GM21381 (cell line): ENCODE measurements around the gene METTL3.

Experiments used
- ATAC-seq: cut with Tn5 transposase; IDR thresholded peaks from one replicate; pipeline ENCODE4 v1.9.1; 2021; ENCODE audit warnings: mild to moderate bottlenecking, moderate library complexity; ENCODE audit not compliant: unreplicated experiment

The METTL3 gene

GRCh38 chr14:21476925-21477681 is 34.0 kb downstream of the METTL3 start, which contains the start of the genes RAB2B and TOX4:
TSS of gene RAB2B (minus strand) at chr14:21476959. CDS start at chr14:21476872, 87 bp downstream.
TSS of gene TOX4 (plus strand) at chr14:21477195. CDS start at chr14:21477279, 84 bp downstream.
- peak; percentile 100 for ATAC-seq

- ATAC-seq: peak; percentile 34
These were observed 34.6 kb downstream of the METTL3 start for GRCh38 chr14:21476523-21476924.

GRCh38 chr14:21475767-21476522 is 35.2 kb downstream of the METTL3 start:
- no peak for ATAC-seq

- ATAC-seq: no peak
These were observed 43.5 kb downstream of the METTL3 start for GRCh38 chr14:21467616-21468015.

GRCh38 chr14:21455912-21456667 is 55.0 kb downstream of the METTL3 start, which contains the start of gene CHD8:
TSS of gene CHD8 (minus strand) at chr14:21456123. CDS start at chr14:21431643, 24,480 bp downstream.
- peak; percentile 98 for ATAC-seq

GRCh38 chr14:21455592-21455911 is 55.6 kb downstream of the METTL3 start:
- peak; percentile 23 for ATAC-seq

GRCh38 chr14:21454843-21455544 is 56.1 kb downstream of the METTL3 start:
- no peak for ATAC-seq

- ATAC-seq: no peak
These were observed 61.3 kb downstream of the METTL3 start for GRCh38 chr14:21449899-21450216.
